ENCODE data around the gene ELK3. TPM values are rescaled to one million over a fixed set of nuclear protein-coding genes. Genes with fewer than 3 reads are reported as not detected.

Gene ELK3
- polyA plus RNA-seq, 1 donor from 2014 or later: 17.9 TPM

GRCh38 chr12:96195845-96196451 lies 1.8 kb downstream of the ELK3 start:
- Mint-ChIP-seq H3K4me1 (peaks cover 38 to 53% (median 39%) of the 10 kb centered on the region in 3 donors), H3K9me3 (no peaks in the 10 kb centered on the region), H3K27ac (peak overlapping the region; percentile 98 to 99 (median 99)), H3K27me3 (no peaks in the 10 kb centered on the region), H3K4me3 (peak overlapping the region; percentile 96 to 99 (median 98)), H3K36me3 (peaks cover 3% of the 10 kb centered on the region)

DNA sequence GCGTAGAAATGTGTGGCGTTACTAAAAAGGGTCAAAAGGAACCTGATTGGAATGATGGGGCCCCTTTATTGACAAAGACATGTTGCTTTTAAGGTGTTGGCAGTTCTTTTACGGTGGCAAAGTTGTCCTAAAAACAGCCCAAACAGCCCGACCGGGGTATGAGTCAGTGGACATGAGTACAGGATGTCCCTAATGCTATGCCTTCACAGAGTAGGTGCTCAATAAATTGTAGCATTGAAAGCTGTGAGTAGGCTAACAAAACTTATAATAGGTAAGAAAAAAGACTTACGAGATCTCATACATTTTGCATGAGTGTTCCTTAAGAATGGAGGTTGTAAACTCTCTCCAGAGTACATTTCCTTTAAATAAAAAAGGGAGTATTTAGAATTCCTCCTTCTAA lies 2.6 kb downstream of the ELK3 start:
- peak overlapping the region; percentile 96 to 99 (median 98) for H3K4me3 Mint-ChIP-seq
- H3K9me3 Mint-ChIP-seq: no peaks in the 10 kb centered on the region
- peak overlapping the region; percentile 98 to 99 (median 99) for H3K27ac Mint-ChIP-seq
- H3K27me3 Mint-ChIP-seq: no peaks in the 10 kb centered on the region
- peaks cover 3% of the 10 kb centered on the region for H3K36me3 Mint-ChIP-seq
- H3K4me1 Mint-ChIP-seq: peaks cover 41 to 55% (median 41%) of the 10 kb centered on the region in 3 donors

DNA sequence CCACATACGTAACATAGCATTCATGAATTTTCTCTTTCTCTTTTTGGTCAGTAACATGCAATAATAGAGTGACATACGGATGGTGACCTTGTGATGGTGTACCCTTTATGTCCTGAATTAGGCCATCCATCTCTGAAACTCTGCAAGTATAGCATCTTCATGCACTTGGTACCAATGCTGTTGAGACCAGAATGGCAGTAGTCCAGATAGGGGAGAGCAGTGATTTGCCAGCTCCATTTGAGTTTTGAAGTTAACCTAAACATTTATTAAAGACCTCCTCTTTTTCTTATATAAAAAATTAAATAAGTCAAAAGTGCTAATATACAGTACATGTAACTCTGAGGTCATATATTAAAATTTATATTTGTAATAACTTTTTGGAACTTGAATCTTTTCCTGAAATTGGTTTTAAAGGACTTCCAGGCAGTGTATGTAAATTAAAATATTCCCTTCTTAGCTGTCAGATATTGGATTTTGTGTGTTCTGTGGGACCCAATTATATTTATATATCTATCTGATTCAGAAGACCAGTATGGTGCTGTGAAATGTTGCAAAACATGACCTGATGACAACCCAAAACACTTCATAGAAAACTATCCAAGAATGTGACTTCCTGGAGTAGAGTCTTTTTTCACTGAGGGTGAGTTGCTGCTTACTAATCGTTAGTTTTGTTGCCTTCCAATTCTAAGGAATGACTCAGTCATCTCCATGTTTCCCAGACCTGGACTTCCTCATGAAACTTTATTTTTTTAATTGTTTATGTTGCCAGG lies 3.5 kb downstream of the ELK3 start:
- no peaks in the 10 kb centered on the region for H3K27me3 Mint-ChIP-seq
- no peaks in the 10 kb centered on the region for H3K9me3 Mint-ChIP-seq
- peaks cover 39 to 54% (median 41%) of the 10 kb centered on the region in 3 donors for H3K4me1 Mint-ChIP-seq
- H3K36me3 Mint-ChIP-seq: peaks cover 6% of the 10 kb centered on the region
- peak overlapping the region in 3 of 4 donors; percentile 61 to 99 (median 96) for H3K4me3 Mint-ChIP-seq
- H3K27ac Mint-ChIP-seq: peak overlapping the region; percentile 92 to 99 (median 98)

GRCh38 chr12:96198965-96199364 lies 4.8 kb downstream of the ELK3 start:
- peaks cover 6% of the 10 kb centered on the region for H3K36me3 Mint-ChIP-seq
- H3K27ac Mint-ChIP-seq: peak overlapping the region; percentile 92 to 98 (median 94)
- no peaks in the 10 kb centered on the region for H3K27me3 Mint-ChIP-seq
- no peaks in the 10 kb centered on the region for H3K9me3 Mint-ChIP-seq
- H3K4me1 Mint-ChIP-seq: peaks cover 39 to 51% (median 47%) of the 10 kb centered on the region in 3 donors
- peak overlapping the region; percentile 62 to 99 (median 66) for H3K4me3 Mint-ChIP-seq

DNA sequence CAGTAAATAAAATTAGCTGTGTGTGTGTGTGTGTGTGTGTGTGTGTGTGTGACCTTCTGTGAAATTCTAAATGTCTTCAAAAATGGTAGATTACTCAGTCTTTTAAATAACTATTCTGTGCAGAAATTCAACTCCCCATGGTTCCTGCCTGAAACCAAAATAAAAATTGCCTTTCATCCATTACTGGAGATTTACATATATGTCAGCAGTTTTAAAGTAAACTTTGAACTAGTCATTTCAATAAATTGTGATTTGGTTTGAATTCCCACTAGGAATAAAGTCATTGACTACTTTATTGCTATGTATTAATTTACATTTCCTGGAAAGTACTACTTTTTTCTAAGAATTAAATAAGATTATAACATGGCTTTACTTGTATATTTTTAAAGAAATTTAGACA lies 5.3 kb downstream of the ELK3 start:
- H3K27me3 Mint-ChIP-seq: no peaks in the 10 kb centered on the region
- H3K4me1 Mint-ChIP-seq: peaks cover 44 to 55% (median 52%) of the 10 kb centered on the region in 3 donors
- H3K27ac Mint-ChIP-seq: peak overlapping the region; percentile 92 to 98 (median 94)
- H3K9me3 Mint-ChIP-seq: no peaks in the 10 kb centered on the region
- H3K4me3 Mint-ChIP-seq: peak overlapping the region; percentile 62 to 99 (median 66)
- H3K36me3 Mint-ChIP-seq: peaks cover 6% of the 10 kb centered on the region

- Mint-ChIP-seq H3K9me3 (no peaks in the 10 kb centered on the region), H3K4me1 (peaks cover 53 to 68% (median 68%) of the 10 kb centered on the region in 3 donors), H3K4me3 (peak overlapping the region in 1 of 4 donors; percentile 38), H3K27me3 (no peaks in the 10 kb centered on the region), H3K36me3 (peaks cover 6% of the 10 kb centered on the region), H3K27ac (peak overlapping the region in 2 of 3 donors; percentile 75 to 78)
Measured at GRCh38 chr12:96201272-96202227, 7.4 kb downstream of the ELK3 start.

DNA sequence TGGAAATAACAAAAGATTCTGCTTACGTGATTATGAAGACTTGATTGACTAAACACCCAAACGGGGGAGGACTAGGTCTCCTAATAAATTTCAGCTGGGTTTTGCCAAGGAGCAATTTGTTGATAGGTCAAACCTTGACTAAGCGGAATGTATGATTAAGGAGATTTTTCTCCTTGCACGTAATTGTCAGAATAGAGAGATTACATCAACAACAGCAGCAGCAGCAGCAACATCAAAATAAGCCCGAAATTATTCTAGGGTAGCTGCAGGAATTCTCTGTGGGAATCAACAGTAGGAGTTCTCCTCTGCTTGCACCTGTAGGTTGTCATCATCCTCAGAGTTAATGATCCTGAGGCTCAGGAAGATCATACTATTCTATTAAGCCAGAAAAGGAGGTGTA lies 10.2 kb downstream of the ELK3 start:
- Mint-ChIP-seq H3K36me3 (peaks cover 6% of the 10 kb centered on the region), H3K4me3 (no peak overlapping the region), H3K27ac (peak overlapping the region in 1 of 3 donors; percentile 86), H3K9me3 (no peaks in the 10 kb centered on the region), H3K27me3 (no peaks in the 10 kb centered on the region), H3K4me1 (peaks cover 66 to 72% (median 67%) of the 10 kb centered on the region in 3 donors)

GRCh38 chr12:96205908-96206307 lies 11.7 kb downstream of the ELK3 start:
- no peaks in the 10 kb centered on the region for H3K9me3 Mint-ChIP-seq
- H3K27ac Mint-ChIP-seq: peak overlapping the region; percentile 39 to 86 (median 74)
- peaks cover 74 to 79% (median 76%) of the 10 kb centered on the region in 3 donors for H3K4me1 Mint-ChIP-seq
- H3K27me3 Mint-ChIP-seq: no peaks in the 10 kb centered on the region
- peak overlapping the region in 3 of 4 donors; percentile 29 to 88 (median 54) for H3K4me3 Mint-ChIP-seq
- peaks cover 3% of the 10 kb centered on the region for H3K36me3 Mint-ChIP-seq

GRCh38 chr12:96206936-96207662 lies 12.9 kb downstream of the ELK3 start:
- Mint-ChIP-seq H3K4me1 (peaks cover 74 to 77% (median 75%) of the 10 kb centered on the region in 3 donors), H3K4me3 (peak overlapping the region in 3 of 4 donors; percentile 5 to 88 (median 66)), H3K27me3 (no peaks in the 10 kb centered on the region), H3K36me3 (peaks cover 3% of the 10 kb centered on the region), H3K27ac (peak overlapping the region; percentile 45 to 86 (median 74)), H3K9me3 (no peaks in the 10 kb centered on the region)

DNA sequence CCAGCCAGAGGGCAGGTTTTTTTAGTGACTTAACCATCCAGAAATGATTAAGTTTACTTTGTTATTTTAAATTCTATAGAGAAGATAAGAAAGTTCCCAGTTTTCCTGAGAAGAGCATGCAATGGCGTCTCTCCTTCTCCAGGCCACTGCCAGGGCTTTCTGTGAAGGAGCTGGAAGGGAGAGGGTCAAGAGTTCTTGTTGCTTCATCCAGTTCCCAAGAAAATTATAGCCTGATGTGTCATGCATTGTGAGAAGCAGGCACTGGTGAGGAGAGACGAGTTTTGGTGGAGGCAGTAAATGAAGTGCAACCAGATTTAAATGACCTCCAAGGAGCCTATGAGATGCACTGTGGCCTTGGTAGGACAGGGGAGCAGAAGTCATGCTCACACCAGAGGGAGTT lies 14.2 kb downstream of the ELK3 start:
- Mint-ChIP-seq H3K9me3 (no peaks in the 10 kb centered on the region), H3K27ac (peak overlapping the region; percentile 78 to 95 (median 86)), H3K36me3 (no peaks in the 10 kb centered on the region), H3K4me3 (peak overlapping the region in 3 of 4 donors; percentile 68 to 88 (median 86)), H3K4me1 (peaks cover 80 to 86% (median 83%) of the 10 kb centered on the region in 3 donors), H3K27me3 (no peaks in the 10 kb centered on the region)

- Mint-ChIP-seq H3K27ac (peak overlapping the region; percentile 78 to 95 (median 86)), H3K4me1 (peaks cover 85 to 88% (median 86%) of the 10 kb centered on the region in 3 donors), H3K9me3 (no peaks in the 10 kb centered on the region), H3K36me3 (no peaks in the 10 kb centered on the region), H3K4me3 (peak overlapping the region; percentile 61 to 88 (median 77)), H3K27me3 (no peaks in the 10 kb centered on the region)
Measured at GRCh38 chr12:96208801-96209549, 14.8 kb downstream of the ELK3 start.

- Mint-ChIP-seq H3K4me3 (peak overlapping the region; percentile 68 to 91 (median 78)), H3K4me1 (peaks cover 81 to 83% (median 81%) of the 10 kb centered on the region in 3 donors), H3K27ac (peak overlapping the region; percentile 78 to 95 (median 86)), H3K36me3 (no peaks in the 10 kb centered on the region), H3K27me3 (no peaks in the 10 kb centered on the region), H3K9me3 (no peaks in the 10 kb centered on the region)
Measured at GRCh38 chr12:96210376-96211055, 16.3 kb downstream of the ELK3 start.

DNA sequence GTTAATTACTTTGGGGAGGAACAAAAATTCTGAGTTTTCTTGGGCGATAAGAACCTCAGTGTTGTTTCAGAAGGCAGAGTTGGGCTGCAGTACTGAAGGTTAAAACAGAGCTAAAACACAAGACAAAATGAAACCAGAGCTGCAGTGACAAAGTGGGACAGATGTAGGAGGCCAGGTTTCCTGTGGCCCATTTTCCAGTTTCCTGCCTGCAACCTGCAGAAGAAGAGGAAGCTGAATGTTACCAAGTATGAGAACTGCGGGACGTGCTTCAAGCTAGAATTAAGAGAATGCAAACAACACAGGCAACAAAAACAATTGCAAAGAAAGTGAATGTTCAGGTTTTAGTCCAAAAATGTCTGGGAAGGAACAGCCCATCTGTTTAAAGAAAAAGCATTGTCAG lies 17.8 kb downstream of the ELK3 start:
- Mint-ChIP-seq H3K27me3 (no peaks in the 10 kb centered on the region), H3K36me3 (no peaks in the 10 kb centered on the region), H3K9me3 (no peaks in the 10 kb centered on the region), H3K4me1 (peaks cover 66 to 73% (median 67%) of the 10 kb centered on the region in 3 donors), H3K4me3 (peak overlapping the region; percentile 50 to 92 (median 74)), H3K27ac (peak overlapping the region; percentile 25 to 95 (median 77))

All from IgD-negative memory B cell (primary cell).